Stimulated activated naive CD8-positive, alpha-beta T cell treated with anti-CD3 and anti-CD28 coated beads, Interleukin-15, amount 100 ng/mL, for 72 hours (primary cell): ENCODE data around the gene COL25A1.

Experiments
- ATAC-seq: fragments of 150-1000 bp; cut with Tn5 transposase; 2 replicates; pipeline ENCODE4 v1.10.0; 2021; ENCODE audit warnings: mild to moderate bottlenecking, moderate library complexity
- DNase-seq, 2 donors: peaks; one replicate each; pipeline ENCODE4 v3.0.0; 2021 to 2022
- H3K27ac Mint-ChIP-seq, 2 donors: one replicate each; pipeline ENCODE4 v1.8.0; 2022; ENCODE audit warnings: mild to moderate bottlenecking in 2 of 2, mixed read lengths in 2 of 2, moderate library complexity in 2 of 2
- H3K27me3 Mint-ChIP-seq: one replicate; pipeline ENCODE4 v1.8.0; 2022; ENCODE audit warnings: mixed read lengths
- H3K4me1 Mint-ChIP-seq: one replicate; pipeline ENCODE4 v1.8.0; 2022; ENCODE audit warnings: mild to moderate bottlenecking, mixed read lengths
- H3K4me3 Mint-ChIP-seq, 2 donors: one replicate each; pipeline ENCODE4 v1.8.0; 2022; ENCODE audit warnings: mild to moderate bottlenecking in 2 of 2, mixed read lengths in 2 of 2, moderate library complexity in 1 of 2
- H3K9me3 Mint-ChIP-seq, 2 donors: one replicate each; pipeline ENCODE4 v1.8.0; 2022; ENCODE audit warnings: mixed read lengths in 2 of 2

COL25A1 gene

GRCh38 chr4:109254845-109255244 lies 47.6 kb downstream of the COL25A1 start:
- H3K27ac Mint-ChIP-seq = no peak overlapping the region
- no peak for ATAC-seq
- DNase-seq = no peak
- H3K9me3 Mint-ChIP-seq = no peaks in the 10 kb centered on the region
- H3K4me3 Mint-ChIP-seq = no peak overlapping the region
- no peaks in the 10 kb centered on the region for H3K4me1 Mint-ChIP-seq
- peaks cover 9% of the 10 kb centered on the region for H3K27me3 Mint-ChIP-seq

GRCh38 chr4:109251396-109251795 lies 51.1 kb downstream of the COL25A1 start:
- H3K4me1 Mint-ChIP-seq = no peaks in the 10 kb centered on the region
- no peak for ATAC-seq
- H3K27ac Mint-ChIP-seq = no peak overlapping the region
- H3K27me3 Mint-ChIP-seq = no peaks in the 10 kb centered on the region
- H3K4me3 Mint-ChIP-seq = no peak overlapping the region
- H3K9me3 Mint-ChIP-seq = no peaks in the 10 kb centered on the region
- no peak for DNase-seq

DNA sequence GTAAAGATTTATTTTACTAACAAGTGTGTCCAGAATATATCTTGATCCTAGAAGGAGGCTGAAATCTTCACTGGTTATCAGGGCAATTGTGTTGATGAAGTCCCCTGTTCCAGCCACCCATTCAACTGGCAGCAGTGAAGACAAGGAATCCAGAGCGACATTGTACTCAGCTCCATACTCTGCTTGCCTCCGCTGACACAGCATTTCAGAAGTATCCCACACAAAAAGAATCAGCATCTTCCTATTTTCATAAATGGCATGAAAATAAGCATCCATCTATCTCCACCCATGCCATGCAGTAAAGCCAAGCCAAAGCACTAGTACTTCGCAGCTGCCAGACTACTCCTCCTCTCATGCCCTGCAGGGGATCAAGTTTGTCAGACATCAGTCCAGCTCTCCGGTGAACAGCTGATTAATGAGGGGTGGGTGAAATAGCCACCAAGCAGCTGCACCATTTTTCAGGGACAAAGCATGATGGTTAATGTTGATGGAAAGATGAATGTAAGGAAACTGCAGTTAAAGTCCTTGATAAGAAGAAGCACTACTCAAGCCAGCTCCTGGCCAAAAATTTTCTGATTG lies 54.0 kb downstream of the COL25A1 start:
- no peak for ATAC-seq
- H3K9me3 Mint-ChIP-seq = no peaks in the 10 kb centered on the region
- no peak for DNase-seq
- H3K27me3 Mint-ChIP-seq = no peaks in the 10 kb centered on the region
- H3K4me3 Mint-ChIP-seq = no peak overlapping the region
- no peaks in the 10 kb centered on the region for H3K4me1 Mint-ChIP-seq
- no peak overlapping the region for H3K27ac Mint-ChIP-seq

GRCh38 chr4:109243871-109244270 lies 58.6 kb downstream of the COL25A1 start:
- H3K9me3 Mint-ChIP-seq = peaks cover 0 to 3% of the 10 kb centered on the region in 2 donors
- ATAC-seq = no peak
- H3K27me3 Mint-ChIP-seq = no peaks in the 10 kb centered on the region
- no peak overlapping the region for H3K27ac Mint-ChIP-seq
- no peaks in the 10 kb centered on the region for H3K4me1 Mint-ChIP-seq
- H3K4me3 Mint-ChIP-seq = no peak overlapping the region
- no peak for DNase-seq

- Mint-ChIP-seq H3K4me3 (no peak overlapping the region), H3K27me3 (no peaks in the 10 kb centered on the region), H3K27ac (peak overlapping the region in 1 of 2 donors; percentile 8), H3K4me1 (no peaks in the 10 kb centered on the region), H3K9me3 (peaks cover 0 to 3% of the 10 kb centered on the region in 2 donors)
- ATAC-seq (no peak), DNase-seq (no peak)
These were observed 63.7 kb downstream of the COL25A1 start for GRCh38 chr4:109238746-109239145.

GRCh38 chr4:109235683-109236082 lies 66.8 kb downstream of the COL25A1 start:
- ATAC-seq = no peak
- Mint-ChIP-seq H3K27ac (no peak overlapping the region), H3K4me1 (no peaks in the 10 kb centered on the region), H3K4me3 (no peak overlapping the region), H3K27me3 (no peaks in the 10 kb centered on the region), H3K9me3 (no peaks in the 10 kb centered on the region)
- no peak for DNase-seq

GRCh38 chr4:109234596-109234995 lies 67.9 kb downstream of the COL25A1 start:
- Mint-ChIP-seq H3K27ac (no peak overlapping the region), H3K4me3 (no peak overlapping the region), H3K4me1 (no peaks in the 10 kb centered on the region), H3K27me3 (no peaks in the 10 kb centered on the region), H3K9me3 (no peaks in the 10 kb centered on the region)
- ATAC-seq (no peak), DNase-seq (no peak)

DNA sequence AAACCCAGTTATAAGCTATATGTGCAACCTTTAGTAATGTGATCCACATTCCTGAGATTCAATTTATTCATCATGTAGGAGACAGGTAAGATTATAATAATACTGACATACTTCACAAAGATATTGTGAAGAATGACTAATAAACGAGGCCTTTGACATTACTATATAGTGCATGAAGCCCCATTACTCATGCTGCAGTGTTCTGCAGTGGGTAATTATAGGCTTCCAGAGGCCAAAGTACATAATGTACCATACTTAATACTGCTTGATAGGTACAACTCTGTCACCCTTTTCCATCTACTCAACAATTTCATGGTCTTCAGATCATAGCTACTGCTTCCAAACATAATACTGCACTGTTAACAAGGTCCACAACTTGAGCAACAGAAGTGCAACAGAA lies 68.9 kb downstream of the COL25A1 start:
- no peak overlapping the region for H3K4me3 Mint-ChIP-seq
- DNase-seq (no peak), ATAC-seq (no peak)
- H3K27me3 Mint-ChIP-seq = no peaks in the 10 kb centered on the region
- no peaks in the 10 kb centered on the region for H3K4me1 Mint-ChIP-seq
- H3K27ac Mint-ChIP-seq = no peak overlapping the region
- no peaks in the 10 kb centered on the region for H3K9me3 Mint-ChIP-seq

DNA sequence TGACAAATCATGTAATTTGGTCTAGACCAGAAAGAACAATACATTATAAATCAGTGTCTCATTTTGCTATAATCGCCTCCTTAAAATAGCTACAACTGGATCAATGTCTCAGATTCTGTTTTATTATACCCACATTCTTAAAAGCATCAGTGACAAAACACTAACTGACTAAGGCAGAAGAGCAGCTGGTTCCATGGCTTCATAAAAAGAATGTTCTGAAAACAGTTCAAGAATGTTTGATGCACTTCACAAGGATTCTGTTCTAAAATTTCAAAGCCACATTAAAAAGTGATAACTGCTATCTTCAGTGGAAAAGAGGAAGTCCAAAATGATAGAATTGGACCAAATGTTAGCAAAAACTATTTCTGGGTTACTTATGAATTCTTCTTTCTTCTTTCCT lies 69.8 kb downstream of the COL25A1 start:
- H3K4me1 Mint-ChIP-seq = no peaks in the 10 kb centered on the region
- H3K4me3 Mint-ChIP-seq = no peak overlapping the region
- H3K9me3 Mint-ChIP-seq = no peaks in the 10 kb centered on the region
- no peak overlapping the region for H3K27ac Mint-ChIP-seq
- DNase-seq (no peak), ATAC-seq (no peak)
- no peaks in the 10 kb centered on the region for H3K27me3 Mint-ChIP-seq

GRCh38 chr4:109231331-109231730 lies 71.1 kb downstream of the COL25A1 start:
- no peaks in the 10 kb centered on the region for H3K4me1 Mint-ChIP-seq
- H3K27ac Mint-ChIP-seq = no peak overlapping the region
- no peaks in the 10 kb centered on the region for H3K9me3 Mint-ChIP-seq
- H3K4me3 Mint-ChIP-seq = no peak overlapping the region
- H3K27me3 Mint-ChIP-seq = no peaks in the 10 kb centered on the region
- no peak for DNase-seq
- no peak for ATAC-seq

- Mint-ChIP-seq H3K9me3 (no peaks in the 10 kb centered on the region), H3K27ac (no peak overlapping the region)
- no peak for ATAC-seq
These were observed 73.4 kb downstream of the COL25A1 start for GRCh38 chr4:109229028-109229427.

DNA sequence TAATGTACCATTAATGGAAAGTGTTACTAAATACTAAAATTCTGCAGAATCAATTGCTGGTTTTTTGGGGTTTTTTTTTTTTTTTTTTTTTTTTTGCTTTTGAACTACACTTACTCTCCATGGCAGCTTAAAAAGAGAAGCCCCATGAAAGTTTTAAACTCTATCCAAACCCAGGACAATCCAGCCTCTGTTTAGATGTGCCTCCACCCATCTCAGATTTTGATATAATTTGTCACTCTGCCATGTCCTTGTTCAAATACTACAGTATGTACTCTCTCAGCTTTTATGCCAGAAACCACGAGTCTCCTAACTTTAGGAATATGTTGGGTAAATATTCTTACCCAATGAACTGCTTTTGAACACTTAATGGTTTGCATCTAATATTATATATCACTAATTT lies 84.2 kb downstream of the COL25A1 start:
- no peak for ATAC-seq
- no peaks in the 10 kb centered on the region for H3K27me3 Mint-ChIP-seq
- no peak overlapping the region for H3K4me3 Mint-ChIP-seq
- no peak overlapping the region for H3K27ac Mint-ChIP-seq
- H3K4me1 Mint-ChIP-seq = no peaks in the 10 kb centered on the region
- no peak for DNase-seq
- H3K9me3 Mint-ChIP-seq = no peaks in the 10 kb centered on the region

More at GRCh38 chr4:109229028-109229427, 73.4 kb downstream of the COL25A1 start:
- H3K4me3 Mint-ChIP-seq = no peak overlapping the region
- H3K27me3 Mint-ChIP-seq = no peaks in the 10 kb centered on the region
- no peak for DNase-seq
- no peaks in the 10 kb centered on the region for H3K4me1 Mint-ChIP-seq

DNA sequence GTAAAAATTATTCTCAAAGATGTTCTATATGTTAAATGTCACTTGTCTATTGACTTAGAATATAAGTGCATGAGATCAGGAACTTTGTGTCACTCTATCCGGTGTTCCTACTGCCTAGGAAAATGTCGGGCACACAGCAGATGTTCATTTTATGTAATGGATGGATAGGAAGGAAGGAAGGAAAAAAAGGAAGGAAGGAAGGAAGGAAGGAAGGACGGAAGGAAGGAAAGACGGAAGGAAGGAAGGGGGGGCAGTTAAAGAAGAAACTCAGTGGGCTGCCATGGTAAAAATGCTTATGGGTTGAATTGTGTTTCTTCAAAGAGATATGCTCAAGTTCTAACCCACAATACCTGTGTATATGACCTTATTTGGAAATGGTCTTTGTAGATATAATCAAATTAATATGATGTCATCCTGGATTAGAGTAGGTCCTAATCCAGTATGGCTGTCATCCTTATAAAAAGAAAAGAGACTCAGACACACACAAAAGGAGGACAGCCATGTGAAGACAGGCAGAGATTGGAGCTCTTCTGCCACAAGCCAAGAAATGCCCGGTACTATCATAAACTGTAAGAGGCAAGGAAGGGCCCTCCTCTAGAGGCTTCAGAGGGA lies 86.3 kb downstream of the COL25A1 start:
- no peak overlapping the region for H3K27ac Mint-ChIP-seq
- no peak for ATAC-seq
- no peaks in the 10 kb centered on the region for H3K27me3 Mint-ChIP-seq
- no peak overlapping the region for H3K4me3 Mint-ChIP-seq
- H3K9me3 Mint-ChIP-seq = no peaks in the 10 kb centered on the region
- DNase-seq = no peak
- no peaks in the 10 kb centered on the region for H3K4me1 Mint-ChIP-seq

DNA sequence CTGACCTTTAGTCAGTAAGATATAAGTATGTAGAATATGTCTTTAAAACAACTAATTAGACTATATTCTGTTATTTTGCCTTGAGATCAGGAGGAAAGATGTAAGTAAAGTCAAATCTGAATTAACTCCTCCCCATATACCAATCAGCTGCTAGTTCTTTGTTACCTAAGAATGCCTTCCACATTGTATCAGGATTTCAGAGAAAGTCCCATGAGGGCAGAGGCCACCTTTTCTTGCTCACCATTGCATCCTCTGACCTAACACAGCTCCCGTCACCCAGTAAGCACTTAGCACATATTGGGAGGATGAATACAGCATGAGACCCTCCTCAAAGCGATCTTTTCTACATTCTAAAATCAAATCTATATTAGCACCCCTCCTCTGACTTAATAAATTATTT lies 87.0 kb downstream of the COL25A1 start:
- DNase-seq = no peak
- Mint-ChIP-seq H3K4me1 (no peaks in the 10 kb centered on the region), H3K9me3 (no peaks in the 10 kb centered on the region), H3K27ac (no peak overlapping the region), H3K27me3 (no peaks in the 10 kb centered on the region), H3K4me3 (no peak overlapping the region)
- no peak for ATAC-seq

GRCh38 chr4:109214622-109215301 lies 87.7 kb downstream of the COL25A1 start:
- ATAC-seq (no peak), DNase-seq (no peak)
- H3K4me1 Mint-ChIP-seq = no peaks in the 10 kb centered on the region
- no peaks in the 10 kb centered on the region for H3K9me3 Mint-ChIP-seq
- no peaks in the 10 kb centered on the region for H3K27me3 Mint-ChIP-seq
- H3K27ac Mint-ChIP-seq = no peak overlapping the region
- H3K4me3 Mint-ChIP-seq = no peak overlapping the region

DNA sequence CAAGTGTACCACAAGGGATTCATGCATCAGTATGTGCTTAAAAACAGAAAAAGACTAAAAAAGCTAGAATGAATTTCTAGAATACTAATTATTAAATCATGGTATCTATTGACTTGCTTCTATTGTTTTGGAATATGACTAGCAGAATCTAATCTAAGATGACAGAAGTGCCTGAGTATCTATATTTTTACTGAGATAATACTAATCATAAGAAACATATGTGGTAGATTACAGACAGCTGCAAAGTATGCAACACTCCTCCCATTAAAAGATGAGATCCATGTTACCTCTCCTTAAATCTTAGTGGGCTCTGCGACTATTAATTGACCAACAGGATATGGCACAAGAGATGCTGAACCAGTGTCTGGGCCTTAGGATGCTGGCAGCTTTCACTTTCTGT lies 89.4 kb downstream of the COL25A1 start:
- no peak for DNase-seq
- H3K27me3 Mint-ChIP-seq = no peaks in the 10 kb centered on the region
- H3K4me1 Mint-ChIP-seq = no peaks in the 10 kb centered on the region
- ATAC-seq = no peak
- H3K9me3 Mint-ChIP-seq = no peaks in the 10 kb centered on the region
- peak overlapping the region in 1 of 2 donors; percentile 42 for H3K27ac Mint-ChIP-seq
- no peak overlapping the region for H3K4me3 Mint-ChIP-seq
